GM23338 (cell line): ENCODE data around the gene SEMA7A. TPM values are rescaled to one million over a fixed set of nuclear protein-coding genes. Genes with fewer than 3 reads are reported as not detected.

ENCODE experiments used
- ATAC-seq: fragments of 200-7000 bp; cut with Tn5 transposase; 3 replicates; pipeline ENCODE4 v1.9.1; 2020
- DNase-seq: peaks from one replicate; pipeline ENCODE4 v3.0.0-alpha.2; 2015; ENCODE audit warnings: low spot score
- H2AFZ ChIP-seq: fragments of 200-600 bp; sonication (generic); 2 replicates; pipeline ENCODE4 v1.8.0; 2016; ENCODE audit warnings: antibody characterized with exemption, mild to moderate bottlenecking, moderate library complexity
- H3F3A ChIP-seq: fragments of 200-600 bp; sonication (generic); replicated peaks from 2 replicates; pipeline ENCODE4 v1.8.0; 2017; ENCODE audit warnings: antibody characterized with exemption, mixed run types, low read depth
- H3K27ac ChIP-seq: fragments of 200-600 bp; sonication (generic); 2 replicates; pipeline ENCODE4 v1.6.1; 2016; ENCODE audit warnings: low read depth
- H3K27me3 ChIP-seq: fragments of 200-600 bp; sonication (generic); 2 replicates; pipeline ENCODE4 v1.8.0; 2016; ENCODE audit warnings: mild to moderate bottlenecking, mixed run types, moderate library complexity; ENCODE audit not compliant: insufficient read depth
- H3K36me3 ChIP-seq: fragments of 200-600 bp; sonication (generic); 2 replicates; pipeline ENCODE4 v1.8.0; 2016; ENCODE audit warnings: mild to moderate bottlenecking; ENCODE audit not compliant: insufficient read depth
- H3K4me1 ChIP-seq: fragments of 200-600 bp; sonication (generic); 2 replicates; pipeline ENCODE4 v1.8.0; 2016; ENCODE audit warnings: mild to moderate bottlenecking, moderate library complexity; ENCODE audit not compliant: insufficient read depth
- H3K4me2 ChIP-seq: fragments of 200-600 bp; sonication (generic); 2 replicates; pipeline ENCODE4 v1.7.1; 2017; ENCODE audit warnings: mixed run types
- H3K4me3 ChIP-seq: fragments of 200-600 bp; sonication (generic); 2 replicates; pipeline ENCODE4 v1.6.1; 2016; ENCODE audit warnings: mixed run types
- H3K79me2 ChIP-seq: fragments of 200-600 bp; sonication (generic); replicated peaks from 2 replicates; pipeline ENCODE4 v1.8.0; 2017; ENCODE audit warnings: mild to moderate bottlenecking; ENCODE audit not compliant: insufficient read depth
- H3K9me2 ChIP-seq: fragments of 200-600 bp; sonication (generic); 2 replicates; pipeline ENCODE4 v1.8.0; 2017; ENCODE audit not compliant: insufficient read depth
- H4K20me1 ChIP-seq: fragments of 200-600 bp; sonication (generic); replicated peaks from 2 replicates; pipeline ENCODE4 v1.8.0; 2017; ENCODE audit warnings: mild to moderate bottlenecking; ENCODE audit not compliant: insufficient read depth
- H3K27ac Mint-ChIP-seq: 2 replicates; pipeline ENCODE4 v1.8.0; 2020; ENCODE audit warnings: inconsistent platforms, mild to moderate bottlenecking, moderate library complexity, mixed read lengths
- H3K27me3 Mint-ChIP-seq: 3 replicates; pipeline ENCODE4 v1.8.0; 2022; ENCODE audit warnings: low read depth, mild to moderate bottlenecking, moderate library complexity, mixed read lengths, inconsistent platforms; ENCODE audit not compliant: insufficient read depth, poor library complexity
- H3K36me3 Mint-ChIP-seq: 3 replicates; pipeline ENCODE4 v1.8.0; 2021; ENCODE audit warnings: low read depth, mild to moderate bottlenecking, inconsistent platforms, moderate library complexity, mixed read lengths
- H3K4me1 Mint-ChIP-seq: 3 replicates; pipeline ENCODE4 v1.8.0; 2020; ENCODE audit warnings: mild to moderate bottlenecking, inconsistent platforms, mixed read lengths
- H3K4me3 Mint-ChIP-seq: 3 replicates; pipeline ENCODE4 v1.8.0; 2021; ENCODE audit warnings: moderate library complexity, mild to moderate bottlenecking, inconsistent platforms, mixed read lengths
- H3K9me3 Mint-ChIP-seq: 3 replicates; pipeline ENCODE4 v1.8.0; 2020; ENCODE audit warnings: moderate library complexity, mild to moderate bottlenecking, inconsistent platforms, mixed read lengths
- CREB1 ChIP-seq: fragments of 250-450 bp; sonication (Bioruptor Pico); IDR thresholded peaks from 2 replicates; pipeline ENCODE4 v1.5.0; 2020; ENCODE audit warnings: low read depth, mild to moderate bottlenecking, moderate library complexity
- CTCF ChIP-seq, 2 experiments: fragments of 200-600 bp in 1 of 2; sonication (generic) in 1 of 2; conservative IDR thresholded peaks; 2 replicates each; pipeline versions ENCODE4 v1.5.1 to v1.6.1; 2016 to 2017; ENCODE audit warnings: antibody characterized with exemption in 2 of 2, low read depth in 2 of 2, mild to moderate bottlenecking in 2 of 2, moderate library complexity in 1 of 2
- ETS1 ChIP-seq: IDR thresholded peaks from 2 replicates; pipeline ENCODE4 v1.6.1; 2016; ENCODE audit warnings: antibody characterized with exemption
- EZH2 ChIP-seq: fragments of 200-600 bp; sonication (generic); IDR thresholded peaks from one replicate; pipeline ENCODE4 v1.8.0; 2017; ENCODE audit warnings: antibody characterized with exemption, mild to moderate bottlenecking, low read depth; ENCODE audit not compliant: unreplicated experiment
- EZH2phosphoT487 ChIP-seq: fragments of 200-600 bp; sonication (generic); IDR thresholded peaks from one replicate; pipeline ENCODE4 v1.8.1; 2018; ENCODE audit warnings: antibody characterized with exemption; ENCODE audit not compliant: unreplicated experiment
- JUNB ChIP-seq: IDR thresholded peaks from one replicate; pipeline ENCODE4 v1.6.1; 2016; ENCODE audit warnings: antibody characterized with exemption; ENCODE audit not compliant: unreplicated experiment
- NANOG ChIP-seq: IDR thresholded peaks from 2 replicates; pipeline ENCODE4 v1.6.1; 2016; ENCODE audit warnings: antibody characterized with exemption, borderline replicate concordance
- POLR2AphosphoS5 ChIP-seq: IDR thresholded peaks from 2 replicates; pipeline ENCODE4 v1.6.1; 2016; ENCODE audit warnings: antibody characterized with exemption, low read depth
- REST ChIP-seq: IDR thresholded peaks from one replicate; pipeline ENCODE4 v1.6.1; 2018; ENCODE audit warnings: antibody characterized with exemption; ENCODE audit not compliant: unreplicated experiment
- STAT1 ChIP-seq: IDR thresholded peaks from one replicate; pipeline ENCODE4 v1.6.1; 2016; ENCODE audit warnings: antibody characterized with exemption; ENCODE audit not compliant: unreplicated experiment
- ZNF114 ChIP-seq: fragments of 250-450 bp; sonication (Bioruptor Pico); IDR thresholded peaks from 2 replicates; pipeline ENCODE4 v1.5.0; 2020; ENCODE audit warnings: mild to moderate bottlenecking, moderate library complexity
- ZNF331 ChIP-seq: fragments of 250-450 bp; sonication (Bioruptor Pico); IDR thresholded peaks from 2 replicates; pipeline ENCODE4 v1.5.0; 2020; ENCODE audit warnings: low read depth, mild to moderate bottlenecking, moderate library complexity
- ZNF462 ChIP-seq: fragments of 250-450 bp; sonication (Bioruptor Pico); IDR thresholded peaks from 2 replicates; pipeline ENCODE4 v1.5.0; 2020; ENCODE audit warnings: mild to moderate bottlenecking, moderate library complexity
- polyA plus RNA-seq: library from polyadenylated mRNA; unstranded; fragments of >200 nt; fragmentation: Nextera tagmentation; extraction: Ambion mirVana; gene quantifications from 2 replicates; pipeline ENCODE4 v1.2.1, GENCODE V29; 2016
- total RNA-seq: library from RNA; depleted of rRNA; stranded (reverse); fragments of >200 nt; shearing (Covaris generic); gene quantifications from 2 replicates; pipeline ENCODE4 v1.2.3, GENCODE V29; 2014

Gene SEMA7A
- total and polyA plus RNA-seq, 2 experiments from 2014 or later, result 2.0 to 14.1 TPM

GRCh38 chr15:74443100-74443909 lies 9.5 kb upstream of the SEMA7A start:
- no peak overlapping the region for H3K27ac Mint-ChIP-seq

More at GRCh38 chr15:74443100-74443909, 9.5 kb upstream of the SEMA7A start:
- no peaks in the 10 kb centered on the region for H3K27me3 ChIP-seq
- H3K4me2 ChIP-seq, result no peak overlapping the region
- no peaks in the 10 kb centered on the region for H3K9me2 ChIP-seq
- Mint-ChIP-seq H3K27me3 (peaks cover 1% of the 10 kb centered on the region), H3K4me1 (peaks cover 11% of the 10 kb centered on the region; the same call in 2 of the 3 replicates), H3K36me3 (peaks cover 7% of the 10 kb centered on the region), H3K9me3 (no peaks in the 10 kb centered on the region; the same call in 2 of the 3 replicates), H3K4me3 (no peak overlapping the region)
- no peak for TF ChIP-seq JUNB
- no peak for TF ChIP-seq ZNF462 (CRISPR knock-in tag)
- TF ChIP-seq EZH2phosphoT487, result no peak
- no peak for TF ChIP-seq STAT1
- TF ChIP-seq ZNF331, result no peak
- TF ChIP-seq POLR2AphosphoS5, result no peak
- TF ChIP-seq NANOG, result no peak
- no peak for TF ChIP-seq ETS1
- no peak for TF ChIP-seq ZNF114 (CRISPR knock-in tag)
- TF ChIP-seq CREB1 (CRISPR knock-in tag), result no peak
- TF ChIP-seq CTCF (conservative IDR thresholded peaks at IDR 0.05; ENCODE audit: low read depth in 2 of 2), result no peak
- no peak for TF ChIP-seq REST
- no peak for TF ChIP-seq EZH2
- DNase-seq, result no peak
- no peaks in the 10 kb centered on the region for H3K4me1 ChIP-seq
- no peak overlapping the region for H3K27ac ChIP-seq
- ATAC-seq, result no peak
- H3K79me2 ChIP-seq, result no peaks in the 10 kb centered on the region
- H2AFZ ChIP-seq, result no peak overlapping the region
- no peaks in the 10 kb centered on the region for H3K36me3 ChIP-seq
- H4K20me1 ChIP-seq, result no peaks in the 10 kb centered on the region
- no peak overlapping the region for H3K4me3 ChIP-seq
- H3F3A ChIP-seq, result no peaks in the 10 kb centered on the region
